ENCODE measurements around the gene CCL3.
"Not testable (repeated sequence)": the region's sequence is repeated elsewhere in the genome, so short reads cannot be mapped to it uniquely, and the experiment has no call there.

Gene CCL3

GRCh38 chr17:36128411-36128978, 38.6 kb upstream of the CCL3 start:
- H3K4me1 ChIP-seq, result no peaks in the 10 kb centered on the region
- intact Hi-C loops (cut with DNase I; ENCODE audit: low total_unique reads), result no loop called here
- no peak for DNase-seq

GRCh38 chr17:36127911-36128310, 38.0 kb upstream of the CCL3 start:
- intact Hi-C loops (cut with DNase I; ENCODE audit: low total_unique reads), result no loop called here
- no peaks in the 10 kb centered on the region for H3K4me1 ChIP-seq
- H3K27ac ChIP-seq, result no peak overlapping the region
- no peak for DNase-seq
- TF ChIP-seq CTCF (IDR thresholded peaks at IDR 0.05), result no peak
- H3K36me3 ChIP-seq, result no peaks in the 10 kb centered on the region
- peaks cover 0 to 14% of the 10 kb centered on the region in 2 donors for H3K27me3 ChIP-seq
- H3K9me3 ChIP-seq, result peaks cover 0 to 10% (median 0%) of the 10 kb centered on the region in 3 donors
- H3K4me3 ChIP-seq, result no peak overlapping the region

More at GRCh38 chr17:36128411-36128978, 38.6 kb upstream of the CCL3 start:
- H3K27me3 ChIP-seq, result peaks cover 0 to 14% of the 10 kb centered on the region in 2 donors
- no peak for TF ChIP-seq CTCF (IDR thresholded peaks at IDR 0.05)
- no peak overlapping the region for H3K27ac ChIP-seq
- no peaks in the 10 kb centered on the region for H3K36me3 ChIP-seq
- peaks cover 0 to 10% (median 0%) of the 10 kb centered on the region in 3 donors for H3K9me3 ChIP-seq
- no peak overlapping the region for H3K4me3 ChIP-seq

- no peaks in the 10 kb centered on the region for H3K36me3 ChIP-seq
- peaks cover 0 to 14% of the 10 kb centered on the region in 2 donors for H3K27me3 ChIP-seq
- no peak overlapping the region for H3K4me3 ChIP-seq
- H3K27ac ChIP-seq, result no peak overlapping the region
- DNase-seq, result no peak
- intact Hi-C loops (cut with DNase I; ENCODE audit: low total_unique reads), result no loop called here
- peaks cover 0 to 10% (median 0%) of the 10 kb centered on the region in 3 donors for H3K9me3 ChIP-seq
- TF ChIP-seq CTCF (IDR thresholded peaks at IDR 0.05), result no peak
- no peaks in the 10 kb centered on the region for H3K4me1 ChIP-seq
Observed at GRCh38 chr17:36127199-36127893, 37.4 kb upstream of the CCL3 start.

- Histone ChIP-seq H3K36me3 (no peaks in the 10 kb centered on the region), H3K4me3 (no peak overlapping the region), H3K27me3 (peaks cover 0 to 14% of the 10 kb centered on the region in 2 donors), H3K9me3 (peaks cover 0 to 10% (median 0%) of the 10 kb centered on the region in 3 donors), H3K27ac (no peak overlapping the region), H3K4me1 (no peaks in the 10 kb centered on the region)
- intact Hi-C loops (cut with DNase I; ENCODE audit: low total_unique reads), result no loop called here
- no peak for TF ChIP-seq CTCF (IDR thresholded peaks at IDR 0.05)
- DNase-seq, result no peak
Observed at GRCh38 chr17:36124879-36125824, 35.2 kb upstream of the CCL3 start.

GRCh38 chr17:36123431-36123830, 33.5 kb upstream of the CCL3 start:
- H3K27ac ChIP-seq, result no peak overlapping the region
- H3K4me3 ChIP-seq, result no peak overlapping the region
- intact Hi-C loops (cut with DNase I; ENCODE audit: low total_unique reads), result no loop called here
- H3K36me3 ChIP-seq, result no peaks in the 10 kb centered on the region
- DNase-seq, result no peak
- H3K4me1 ChIP-seq, result no peaks in the 10 kb centered on the region
- peaks cover 0 to 18% of the 10 kb centered on the region in 2 donors for H3K27me3 ChIP-seq
- H3K9me3 ChIP-seq, result peaks cover 0 to 10% (median 0%) of the 10 kb centered on the region in 3 donors
- no peak for TF ChIP-seq CTCF (IDR thresholded peaks at IDR 0.05)

- H3K4me1 ChIP-seq; intact Hi-C loops (cut with DNase I; ENCODE audit: low total_unique reads); DNase-seq; H3K4me3 ChIP-seq; H3K36me3 ChIP-seq; H3K27ac ChIP-seq: not testable (repeated sequence)
- H3K9me3 ChIP-seq, result peaks cover 0 to 10% (median 0%) of the 10 kb centered on the region in 3 donors
- peaks cover 0 to 16% of the 10 kb centered on the region in 2 donors for H3K27me3 ChIP-seq
Observed at GRCh38 chr17:36121099-36121498, 31.2 kb upstream of the CCL3 start.

All from tibial artery (tissue), 4 donors.